Measurements from ENCODE around the gene RHBDD3.

RHBDD3 gene

DNA sequence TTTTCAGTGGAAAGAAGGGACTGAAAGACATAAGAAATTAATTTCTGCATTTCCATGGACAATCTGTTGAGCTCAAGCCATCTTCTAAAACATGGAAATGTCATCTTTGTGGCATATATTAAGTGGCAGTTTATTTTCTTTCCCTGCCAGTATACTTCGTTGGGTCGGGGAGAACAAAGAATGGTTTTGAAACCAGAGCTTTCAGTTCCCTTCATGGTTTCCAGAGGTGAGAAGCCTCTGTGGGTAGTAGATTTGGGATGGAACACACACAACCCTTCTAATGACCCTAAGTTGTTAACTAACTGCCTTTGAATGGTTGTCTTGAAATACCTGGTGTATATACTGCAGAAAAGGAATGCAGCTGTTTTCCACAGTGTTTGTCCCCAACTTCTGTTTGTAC, 21.1 kb upstream of the RHBDD3 start:
- Histone ChIP-seq H3K4me1 (ENCODE audit: control insufficient read depth, insufficient read depth, low read length) (no peaks in the 10 kb centered on the region), H3K9ac (ENCODE audit: low read depth, low read length) (no peak overlapping the region), H3K4me3 (ENCODE audit: low read depth, low read length) (no peak overlapping the region), H3K9me3 (ENCODE audit: control insufficient read depth, insufficient read depth, low read length) (no peaks in the 10 kb centered on the region), H3K27me3 (ENCODE audit: control insufficient read depth, insufficient read depth, low read length) (no peaks in the 10 kb centered on the region), H3K36me3 (ENCODE audit: control insufficient read depth, insufficient read depth, low read length) (peaks cover 99% of the 10 kb centered on the region), H3K27ac (ENCODE audit: low read depth, low read length) (no peak overlapping the region)

DNA sequence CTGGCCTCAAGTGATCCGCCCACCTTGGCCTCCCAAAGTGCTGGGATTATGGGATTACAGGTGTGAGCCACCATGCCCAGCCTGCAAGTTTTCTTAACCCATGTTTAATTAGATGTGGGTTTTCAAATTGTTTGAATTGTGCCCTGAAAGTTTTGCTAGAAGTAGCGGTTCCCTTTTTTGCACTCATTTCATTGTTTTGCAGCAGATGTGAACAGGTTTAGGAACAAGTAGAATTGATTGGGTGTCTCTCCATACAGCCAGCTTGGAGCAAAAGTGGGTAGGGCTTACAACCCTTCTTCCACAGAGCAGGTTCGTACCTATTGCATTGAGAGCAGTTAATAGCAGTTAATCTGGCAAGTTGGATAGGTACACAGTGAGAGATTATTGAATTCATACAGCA, 16.4 kb upstream of the RHBDD3 start:
- Histone ChIP-seq H3K9ac (ENCODE audit: low read depth, low read length) (no peak overlapping the region), H3K9me3 (ENCODE audit: control insufficient read depth, insufficient read depth, low read length) (no peaks in the 10 kb centered on the region), H3K4me3 (ENCODE audit: low read depth, low read length) (no peak overlapping the region), H3K36me3 (ENCODE audit: control insufficient read depth, insufficient read depth, low read length) (peaks cover 94% of the 10 kb centered on the region), H3K27me3 (ENCODE audit: control insufficient read depth, insufficient read depth, low read length) (no peaks in the 10 kb centered on the region), H3K4me1 (ENCODE audit: control insufficient read depth, insufficient read depth, low read length) (no peaks in the 10 kb centered on the region), H3K27ac (ENCODE audit: low read depth, low read length) (no peak overlapping the region)

DNA sequence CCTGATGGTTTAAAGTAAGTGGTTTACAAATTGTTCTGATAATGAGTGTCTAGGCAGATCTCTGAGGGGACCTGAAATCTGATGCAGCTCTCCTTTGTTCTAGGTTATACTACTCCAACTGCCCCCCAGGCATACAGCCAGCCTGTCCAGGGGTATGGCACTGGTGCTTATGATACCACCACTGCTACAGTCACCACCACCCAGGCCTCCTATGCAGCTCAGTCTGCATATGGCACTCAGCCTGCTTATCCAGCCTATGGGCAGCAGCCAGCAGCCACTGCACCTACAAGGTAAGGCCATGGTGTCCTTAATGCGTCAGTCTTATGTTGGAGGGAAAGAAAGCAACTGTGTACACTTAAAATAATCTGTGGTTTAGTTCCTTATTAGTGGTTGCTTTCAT, 10.1 kb upstream of the RHBDD3 start:
- Histone ChIP-seq H3K4me1 (ENCODE audit: control insufficient read depth, insufficient read depth, low read length) (peaks cover 6% of the 10 kb centered on the region; the same call in 1 of the 2 replicates), H3K36me3 (ENCODE audit: control insufficient read depth, insufficient read depth, low read length) (peaks cover 93% of the 10 kb centered on the region), H3K9ac (ENCODE audit: low read depth, low read length) (no peak overlapping the region), H3K27ac (ENCODE audit: low read depth, low read length) (no peak overlapping the region), H3K4me3 (ENCODE audit: low read depth, low read length) (no peak overlapping the region), H3K9me3 (ENCODE audit: control insufficient read depth, insufficient read depth, low read length) (no peaks in the 10 kb centered on the region), H3K27me3 (ENCODE audit: control insufficient read depth, insufficient read depth, low read length) (no peaks in the 10 kb centered on the region)

DNA sequence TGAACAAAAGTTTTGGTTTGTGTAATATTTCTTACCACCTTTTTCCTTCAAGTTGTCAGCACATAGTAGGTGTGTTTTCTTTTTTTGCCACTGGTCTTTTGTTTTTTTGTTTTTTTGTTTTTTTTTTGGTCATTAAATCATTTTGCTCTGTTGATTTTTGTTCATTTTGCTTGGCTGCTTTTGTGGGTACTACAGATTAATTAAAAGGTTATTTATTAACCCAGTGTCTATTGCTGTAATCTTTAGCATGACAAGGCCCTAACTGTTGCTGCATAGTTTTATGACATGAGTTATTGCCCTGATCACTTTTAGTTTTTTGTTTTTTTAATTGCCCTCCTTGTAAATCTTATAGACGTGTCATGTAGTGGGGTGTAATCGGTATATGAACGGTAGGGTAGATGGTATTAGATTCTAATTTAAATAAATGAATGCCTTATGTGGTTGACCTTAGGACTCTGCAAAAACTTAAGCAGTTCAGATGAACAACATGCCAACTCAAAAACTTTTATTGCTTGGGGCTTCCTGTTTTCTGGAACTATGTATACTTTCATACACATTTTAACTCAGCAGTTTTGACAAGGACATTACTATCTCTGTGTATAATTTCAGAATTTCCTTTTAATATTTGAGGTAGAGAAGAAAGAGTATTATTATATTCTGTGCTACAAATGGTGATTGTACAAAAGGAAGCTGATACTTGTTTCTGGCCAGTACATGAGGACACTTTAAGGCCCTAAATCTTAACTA, 8.2 kb upstream of the RHBDD3 start:
- no peaks in the 10 kb centered on the region for H3K9me3 ChIP-seq (ENCODE audit: control insufficient read depth, insufficient read depth, low read length)
- H3K27ac ChIP-seq (ENCODE audit: low read depth, low read length), result no peak overlapping the region
- H3K27me3 ChIP-seq (ENCODE audit: control insufficient read depth, insufficient read depth, low read length), result no peaks in the 10 kb centered on the region
- H3K36me3 ChIP-seq (ENCODE audit: control insufficient read depth, insufficient read depth, low read length), result peaks cover 96% of the 10 kb centered on the region
- no peak overlapping the region for H3K4me3 ChIP-seq (ENCODE audit: low read depth, low read length)
- no peak overlapping the region; the same call in 1 of the 2 replicates for H3K9ac ChIP-seq (ENCODE audit: low read depth, low read length)
- H3K4me1 ChIP-seq (ENCODE audit: control insufficient read depth, insufficient read depth, low read length), result peaks cover 9% of the 10 kb centered on the region

DNA sequence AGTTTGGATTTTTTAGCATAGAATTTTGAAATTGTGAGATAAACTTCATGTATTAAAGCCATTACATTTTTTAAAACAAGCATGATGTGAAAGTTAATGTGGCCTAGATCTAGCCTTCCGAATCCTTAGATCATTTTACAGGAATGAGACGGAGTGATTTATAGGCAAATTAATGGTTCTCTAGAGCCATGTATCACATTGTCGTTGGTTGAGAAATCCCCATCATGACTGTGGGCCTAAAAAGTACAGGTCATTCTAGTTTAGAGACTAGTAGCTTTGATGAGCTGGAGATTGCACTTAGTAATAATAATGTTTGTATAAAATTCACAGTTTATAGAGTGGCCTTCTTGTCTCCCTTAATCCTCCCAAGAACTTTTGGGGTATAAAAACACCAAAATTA, 7.4 kb upstream of the RHBDD3 start:
- H3K4me1 ChIP-seq (ENCODE audit: control insufficient read depth, insufficient read depth, low read length), result peaks cover 17% of the 10 kb centered on the region
- no peak overlapping the region for H3K9ac ChIP-seq (ENCODE audit: low read depth, low read length)
- no peaks in the 10 kb centered on the region for H3K27me3 ChIP-seq (ENCODE audit: control insufficient read depth, insufficient read depth, low read length)
- no peak overlapping the region for H3K4me3 ChIP-seq (ENCODE audit: low read depth, low read length)
- H3K36me3 ChIP-seq (ENCODE audit: control insufficient read depth, insufficient read depth, low read length), result peaks cover 98% of the 10 kb centered on the region
- H3K9me3 ChIP-seq (ENCODE audit: control insufficient read depth, insufficient read depth, low read length), result no peaks in the 10 kb centered on the region
- H3K27ac ChIP-seq (ENCODE audit: low read depth, low read length), result no peak overlapping the region

DNA sequence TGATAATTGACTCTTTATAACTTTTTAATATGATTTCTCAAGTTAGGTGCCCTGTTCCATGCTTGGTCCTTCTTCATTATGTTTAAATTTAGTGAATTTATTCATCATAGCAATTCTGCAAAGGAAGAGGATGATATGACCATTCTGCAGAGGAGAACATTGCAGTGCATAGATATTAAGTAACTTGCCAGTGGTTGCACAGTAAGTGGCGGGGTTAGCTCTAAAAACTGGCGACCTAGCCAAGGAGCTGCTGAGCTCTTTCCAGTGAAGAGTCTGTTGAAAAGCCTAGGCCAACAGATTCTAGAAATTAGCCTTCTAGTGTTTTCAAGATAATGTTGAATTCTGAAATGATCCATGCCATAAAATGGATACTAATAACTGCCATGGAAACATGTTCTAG, 4.8 kb upstream of the RHBDD3 start:
- H3K27ac ChIP-seq (ENCODE audit: low read depth, low read length), result no peak overlapping the region
- H3K4me1 ChIP-seq (ENCODE audit: control insufficient read depth, insufficient read depth, low read length), result peaks cover 23% of the 10 kb centered on the region
- no peak overlapping the region for H3K4me3 ChIP-seq (ENCODE audit: low read depth, low read length)
- no peaks in the 10 kb centered on the region for H3K9me3 ChIP-seq (ENCODE audit: control insufficient read depth, insufficient read depth, low read length)
- H3K9ac ChIP-seq (ENCODE audit: low read depth, low read length), result no peak overlapping the region
- no peaks in the 10 kb centered on the region for H3K27me3 ChIP-seq (ENCODE audit: control insufficient read depth, insufficient read depth, low read length)
- H3K36me3 ChIP-seq (ENCODE audit: control insufficient read depth, insufficient read depth, low read length), result peaks cover 82% of the 10 kb centered on the region

DNA sequence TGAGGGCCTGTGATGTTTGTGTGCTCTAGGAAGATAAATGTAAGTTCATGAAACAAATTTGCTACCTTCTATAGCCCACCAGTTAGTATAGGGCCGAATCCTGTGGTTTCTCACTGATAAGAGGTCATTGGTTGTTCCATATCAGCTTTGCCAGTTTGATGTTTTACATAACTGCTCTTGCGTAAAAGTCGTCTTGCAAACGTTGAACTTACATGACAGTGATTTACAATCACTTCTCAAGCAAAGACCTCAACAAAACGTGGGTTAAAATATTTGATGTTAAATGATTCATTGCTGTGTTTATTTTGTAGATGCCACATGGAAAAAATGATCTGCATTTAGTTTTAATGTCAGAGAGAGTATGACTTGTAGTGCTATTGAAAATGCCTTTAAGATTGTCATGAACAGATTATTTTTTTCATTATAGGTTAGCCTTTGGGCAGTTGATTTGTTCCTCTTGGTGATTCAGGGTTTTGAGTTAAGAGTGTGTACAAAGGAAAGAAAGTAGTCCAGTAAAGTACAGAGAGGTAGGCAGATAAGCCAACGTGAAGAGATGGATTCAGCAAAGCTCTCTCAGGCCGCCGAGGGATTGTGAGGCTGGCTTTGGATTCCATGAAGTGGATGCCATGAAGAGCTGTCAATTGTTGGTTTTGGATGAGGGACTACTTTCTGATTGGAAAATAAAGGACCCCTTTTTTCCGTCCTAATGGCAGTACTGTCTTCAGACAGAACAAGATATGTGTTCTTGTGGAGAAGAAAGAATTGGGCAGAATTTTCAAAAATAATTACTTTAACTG, 2.9 kb upstream of the RHBDD3 start:
- H3K9ac ChIP-seq (ENCODE audit: low read depth, low read length), result no peak overlapping the region
- no peaks in the 10 kb centered on the region for H3K9me3 ChIP-seq (ENCODE audit: control insufficient read depth, insufficient read depth, low read length)
- no peaks in the 10 kb centered on the region for H3K27me3 ChIP-seq (ENCODE audit: control insufficient read depth, insufficient read depth, low read length)
- H3K4me1 ChIP-seq (ENCODE audit: control insufficient read depth, insufficient read depth, low read length), result peaks cover 33% of the 10 kb centered on the region
- H3K36me3 ChIP-seq (ENCODE audit: control insufficient read depth, insufficient read depth, low read length), result peaks cover 71% of the 10 kb centered on the region
- peak overlapping the region; percentile 95 for H3K4me3 ChIP-seq (ENCODE audit: low read depth, low read length)
- no peak overlapping the region for H3K27ac ChIP-seq (ENCODE audit: low read depth, low read length)

DNA sequence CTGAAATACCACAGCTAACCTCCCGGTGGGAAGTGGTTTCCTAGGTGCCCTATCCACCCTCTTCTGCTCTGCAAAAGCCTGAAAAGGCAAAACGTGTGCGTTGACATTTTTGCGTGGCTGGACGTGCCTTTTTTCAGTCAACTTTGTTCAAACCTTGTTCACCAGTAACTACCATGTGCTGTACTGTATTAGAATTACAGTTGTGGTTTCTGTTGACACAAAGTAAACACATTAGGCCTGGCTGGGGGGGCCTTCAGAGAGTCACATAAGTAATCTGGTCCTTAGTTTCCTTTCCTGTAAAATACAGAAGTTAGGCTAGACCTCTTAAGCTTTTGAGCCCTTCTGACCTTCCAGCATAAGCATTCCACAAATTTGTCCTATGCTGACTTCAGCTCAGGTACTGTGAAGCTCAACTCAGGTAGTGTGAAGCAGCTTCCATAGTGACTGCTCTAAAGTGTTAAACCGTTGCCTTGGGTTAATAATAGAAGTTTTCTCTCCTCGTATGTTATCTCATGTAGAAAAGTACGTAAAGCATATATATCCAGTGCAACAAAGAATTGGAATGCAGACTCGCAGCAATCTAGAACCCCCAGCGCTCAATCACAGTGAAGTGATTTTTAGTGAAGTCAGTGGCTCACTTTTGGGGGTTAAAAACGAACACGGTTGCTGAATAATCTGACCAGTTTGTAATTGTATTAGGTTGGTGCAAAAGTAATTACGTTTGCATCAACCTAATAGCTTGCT, 2.1 kb upstream of the RHBDD3 start:
- Histone ChIP-seq H3K9ac (ENCODE audit: low read depth, low read length) (peak overlapping the region; percentile 100), H3K9me3 (ENCODE audit: control insufficient read depth, insufficient read depth, low read length) (no peaks in the 10 kb centered on the region), H3K4me3 (ENCODE audit: low read depth, low read length) (peak overlapping the region; percentile 95), H3K4me1 (ENCODE audit: control insufficient read depth, insufficient read depth, low read length) (peaks cover 33% of the 10 kb centered on the region), H3K27ac (ENCODE audit: low read depth, low read length) (peak overlapping the region; percentile 100), H3K27me3 (ENCODE audit: control insufficient read depth, insufficient read depth, low read length) (no peaks in the 10 kb centered on the region), H3K36me3 (ENCODE audit: control insufficient read depth, insufficient read depth, low read length) (peaks cover 70% of the 10 kb centered on the region)

DNA sequence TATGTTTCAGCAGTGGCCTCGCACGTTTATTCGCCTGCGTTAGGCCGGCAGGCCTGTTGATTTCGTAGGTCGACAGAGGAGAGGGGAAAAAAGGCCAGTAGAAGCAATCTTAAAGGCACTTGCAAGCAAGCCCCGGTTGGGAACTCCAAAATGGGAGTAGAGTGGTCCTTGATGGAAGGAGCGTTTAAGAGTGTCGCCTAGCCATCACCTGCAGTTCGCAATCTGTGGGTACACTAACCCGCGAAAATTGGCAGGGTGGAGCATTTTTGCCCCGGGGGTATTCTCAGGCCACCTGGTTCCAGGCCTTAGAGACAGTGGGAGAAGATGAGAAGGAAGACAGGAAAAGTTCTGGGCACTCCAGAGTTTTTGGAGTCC, 1.4 kb upstream of the RHBDD3 start:
- peak overlapping the region; percentile 100 for H3K9ac ChIP-seq (ENCODE audit: low read depth, low read length)
- peaks cover 33% of the 10 kb centered on the region for H3K4me1 ChIP-seq (ENCODE audit: control insufficient read depth, insufficient read depth, low read length)
- H3K27me3 ChIP-seq (ENCODE audit: control insufficient read depth, insufficient read depth, low read length), result no peaks in the 10 kb centered on the region
- peak overlapping the region; percentile 100 for H3K27ac ChIP-seq (ENCODE audit: low read depth, low read length)
- no peaks in the 10 kb centered on the region for H3K9me3 ChIP-seq (ENCODE audit: control insufficient read depth, insufficient read depth, low read length)
- peak overlapping the region; percentile 95 for H3K4me3 ChIP-seq (ENCODE audit: low read depth, low read length)
- peaks cover 67% of the 10 kb centered on the region for H3K36me3 ChIP-seq (ENCODE audit: control insufficient read depth, insufficient read depth, low read length)

DNA sequence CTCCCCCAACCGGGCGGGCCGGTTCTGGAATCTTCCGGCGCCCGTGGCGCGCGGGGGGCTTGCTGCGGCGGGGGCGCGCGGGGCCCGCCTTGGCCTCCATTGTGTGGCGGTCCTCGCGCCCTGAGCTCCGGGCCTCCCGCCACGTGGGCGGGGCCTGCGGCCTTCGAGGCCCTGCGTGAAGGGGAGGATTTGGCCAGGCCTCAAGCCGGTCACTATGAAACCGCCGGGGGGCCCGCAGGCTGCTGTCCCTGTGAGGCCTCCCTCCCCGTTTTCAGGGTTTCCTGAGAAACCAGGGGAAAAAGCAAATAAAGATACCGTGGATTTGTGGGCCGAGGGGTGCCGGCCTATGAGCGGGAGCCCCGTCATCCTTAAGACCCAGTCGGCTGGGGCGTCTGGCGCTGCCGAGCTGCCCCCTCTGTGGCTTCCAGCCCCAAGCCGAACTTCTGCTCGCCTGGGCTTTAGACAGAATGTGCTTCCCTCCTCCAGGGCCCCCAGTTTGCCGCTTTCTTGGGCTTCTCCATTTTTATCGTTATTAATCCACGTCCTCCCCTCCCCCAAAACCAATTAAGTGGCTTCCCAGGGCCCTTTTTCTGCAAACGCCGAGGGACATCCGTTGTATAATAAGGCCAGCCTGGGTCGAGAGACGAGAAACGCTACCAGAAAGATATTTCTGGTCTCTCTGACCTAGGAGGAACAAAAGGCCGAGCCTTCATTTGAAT, 889 bp upstream of the RHBDD3 start:
- Histone ChIP-seq H3K27ac (ENCODE audit: low read depth, low read length) (peak overlapping the region; percentile 100), H3K36me3 (ENCODE audit: control insufficient read depth, insufficient read depth, low read length) (peaks cover 67% of the 10 kb centered on the region), H3K27me3 (ENCODE audit: control insufficient read depth, insufficient read depth, low read length) (no peaks in the 10 kb centered on the region), H3K4me1 (ENCODE audit: control insufficient read depth, insufficient read depth, low read length) (peaks cover 33% of the 10 kb centered on the region), H3K9ac (ENCODE audit: low read depth, low read length) (peak overlapping the region; percentile 100), H3K4me3 (ENCODE audit: low read depth, low read length) (peak overlapping the region; percentile 95), H3K9me3 (ENCODE audit: control insufficient read depth, insufficient read depth, low read length) (no peaks in the 10 kb centered on the region)

All from HUES48 (cell line).